ENCODE results near the gene KCTD15. TPM values are rescaled to one million over a fixed set of nuclear protein-coding genes. Genes with fewer than 3 reads are reported as not detected.

KCTD15 gene
- total RNA-seq, 1 experiment from 2014 or later = 59.9 TPM

GRCh38 chr19:33777753-33778088 lies 18.9 kb upstream of the KCTD15 start:
- Histone ChIP-seq H4K91ac (ENCODE audit: insufficient read length, low read depth, low read length) (no peak overlapping the region), H2BK20ac (ENCODE audit: low read depth, low read length, poor library complexity, severe bottlenecking) (no peak overlapping the region), H2AK5ac (ENCODE audit: insufficient read length, low read length) (no peak overlapping the region), H3K23ac (ENCODE audit: insufficient read length, low read depth, low read length) (no peak overlapping the region), H3K9me3 (ENCODE audit: control insufficient read depth, low read depth, low read length) (no peaks in the 10 kb centered on the region), H3K56ac (ENCODE audit: insufficient read length, low read depth, low read length) (no peak overlapping the region), H3K4ac (ENCODE audit: low read depth, low read length) (no peak overlapping the region), H3K4me1 (ENCODE audit: insufficient read depth, low read length) (peaks cover 2% of the 10 kb centered on the region; the same call in 1 of the 2 replicates), H3K14ac (ENCODE audit: insufficient read depth, low read length) (no peak overlapping the region), H3K9ac (ENCODE audit: extremely low read depth, insufficient read length, low read length) (no peak overlapping the region), H3K27me3 (ENCODE audit: insufficient read depth, low read length) (no peaks in the 10 kb centered on the region), H2BK12ac (ENCODE audit: insufficient read length, low read depth, low read length) (no peak overlapping the region), H4K8ac (replicated peaks; ENCODE audit: insufficient read length, low read depth, low read length) (no peak overlapping the region), H3T11ph (ENCODE audit: low read length) (no peak overlapping the region), H3K18ac (ENCODE audit: insufficient read length, low read depth, low read length) (no peak overlapping the region), H2AFZ (ENCODE audit: low read length) (no peak overlapping the region), H2BK15ac (ENCODE audit: low read depth, low read length) (no peak overlapping the region), H3K79me2 (ENCODE audit: insufficient read depth, low read length) (no peaks in the 10 kb centered on the region), H3K79me1 (ENCODE audit: insufficient read depth, low read depth, low read length, poor library complexity, severe bottlenecking) (no peaks in the 10 kb centered on the region), H4K20me1 (ENCODE audit: control insufficient read depth, insufficient read depth, insufficient read length) (no peaks in the 10 kb centered on the region), H2BK5ac (ENCODE audit: insufficient read length, low read length) (no peak overlapping the region), H2BK120ac (ENCODE audit: low read depth, low read length, poor library complexity, severe bottlenecking) (no peak overlapping the region), H3K23me2 (ENCODE audit: insufficient read length, low read depth, low read length, poor library complexity, severe bottlenecking) (no peaks in the 10 kb centered on the region), H3K4me2 (ENCODE audit: insufficient read depth, insufficient read length, low read length) (no peak overlapping the region), H4K5ac (ENCODE audit: insufficient read length, low read depth, low read length) (no peak overlapping the region), H3K27ac (ENCODE audit: insufficient read length, low read depth, low read length) (no peak overlapping the region)
- DNase-seq = no peak
- peaks cover 0 to 2% (median 0%) of the 10 kb centered on the region in 3 experiments; a peak in 2 of 7 replicates for H3K36me3 Mint-ChIP-seq (ENCODE audit: insufficient read depth in 1 of 3, low read depth in 3 of 3)
- no peak overlapping the region for H3K27ac Mint-ChIP-seq
- H3K9me3 Mint-ChIP-seq = no peaks in the 10 kb centered on the region; a peak in 3 of 5 replicates
- peaks cover 37% of the 10 kb centered on the region for H3K27me3 Mint-ChIP-seq (ENCODE audit: low read depth)
- no CpG with 5 or more reads among the region's 17 CpGs for WGBS (ENCODE audit: extremely low coverage, insufficient read length, low lambda C conversion rate)
- peaks cover 12 to 13% of the 10 kb centered on the region in 2 experiments for H3K4me1 Mint-ChIP-seq
- no peak for TF ChIP-seq CTCF (conservative IDR thresholded peaks at IDR 0.05)
- no peak overlapping the region for H3K4me3 Mint-ChIP-seq

Measured in H9 (cell line).